Fibroblast of skin of scalp (primary cell): ENCODE measurements around the gene IQGAP2.
A peak's percentile ranks its signal among the peaks of the same experiment; 100 is the strongest.
"Not testable (repeated sequence)": the region's sequence is repeated elsewhere in the genome, so short reads cannot be mapped to it uniquely, and the experiment has no call there.

Source experiments
- DNase-seq: peaks from one replicate; pipeline ENCODE4 v3.0.0-alpha.2; 2013

The IQGAP2 gene

GRCh38 chr5:76545184-76545583 lies 142.1 kb downstream of the IQGAP2 start:
- DNase-seq: no peak

- no peak for DNase-seq
Observed at GRCh38 chr5:76546497-76547102, 143.5 kb downstream of the IQGAP2 start.

- DNase-seq: no peak
Observed at GRCh38 chr5:76547242-76547890, 144.3 kb downstream of the IQGAP2 start.

- DNase-seq: no peak
Observed at GRCh38 chr5:76547891-76548524, 144.9 kb downstream of the IQGAP2 start.

- DNase-seq: no peak
Observed at GRCh38 chr5:76548525-76549229, 145.6 kb downstream of the IQGAP2 start.

GRCh38 chr5:76550881-76551280 lies 147.8 kb downstream of the IQGAP2 start:
- not testable (repeated sequence) for DNase-seq

GRCh38 chr5:76552546-76552945 lies 149.5 kb downstream of the IQGAP2 start:
- no peak for DNase-seq

- DNase-seq: no peak
Observed at GRCh38 chr5:76553251-76553650, 150.2 kb downstream of the IQGAP2 start.

GRCh38 chr5:76555114-76555513 lies 152.0 kb downstream of the IQGAP2 start:
- DNase-seq: no peak

- no peak for DNase-seq
Observed at GRCh38 chr5:76555717-76556116, 152.6 kb downstream of the IQGAP2 start.

GRCh38 chr5:76556511-76557221 lies 153.6 kb downstream of the IQGAP2 start:
- no peak for DNase-seq

GRCh38 chr5:76560952-76561891 lies 158.1 kb downstream of the IQGAP2 start:
- DNase-seq: no peak

- no peak for DNase-seq
Observed at GRCh38 chr5:76561959-76562358, 158.9 kb downstream of the IQGAP2 start.

GRCh38 chr5:76565009-76565408 lies 161.9 kb downstream of the IQGAP2 start:
- no peak for DNase-seq

- no peak for DNase-seq
Observed at GRCh38 chr5:76570153-76570552, 167.1 kb downstream of the IQGAP2 start.

- no peak for DNase-seq
Observed at GRCh38 chr5:76571559-76571958, 168.5 kb downstream of the IQGAP2 start.

GRCh38 chr5:76576450-76576849 lies 173.4 kb downstream of the IQGAP2 start:
- no peak for DNase-seq

- DNase-seq: peak; percentile 6
Observed at GRCh38 chr5:76576996-76577395, 173.9 kb downstream of the IQGAP2 start.

GRCh38 chr5:76579166-76579937 lies 176.3 kb downstream of the IQGAP2 start:
- peak; percentile 29 for DNase-seq

GRCh38 chr5:76580981-76581380 lies 177.9 kb downstream of the IQGAP2 start:
- DNase-seq: no peak
